OCI-LY7 (cell line): ENCODE measurements around the gene PCDH1. TPM values are rescaled to one million over a fixed set of nuclear protein-coding genes. Genes with fewer than 3 reads are reported as not detected.

Source experiments
- BruUV-seq: library from RNA; stranded (reverse); fragments of 400-500 nt; replicated peaks from 2 replicates; lab custom pipeline; 2021; lab: Mats Ljungman, UMichigan
- CTCF ChIA-PET: fragments of 300-600 bp; sonication (Branson Sonifier 250); formaldehyde crosslinking; loops from one replicate; lab custom pipeline; 2022; ENCODE audit warnings: antibody characterized with exemption; ENCODE audit not compliant: unreplicated experiment; lab: Charles Lee
- POLR2A ChIA-PET: fragments of 300-600 bp; sonication (Branson Sonifier 250); formaldehyde crosslinking; loops from one replicate; lab custom pipeline; 2022; ENCODE audit warnings: antibody characterized with exemption; lab: Charles Lee
- DNase-seq: peaks from one replicate; pipeline ENCODE4 v3.0.0-alpha.2; 2015; ENCODE audit warnings: low spot score
- H2AFZ ChIP-seq: fragments of 200-600 bp; sonication (generic), shearing (Covaris generic); 2 replicates; pipeline ENCODE4 v1.6.1; 2014; ENCODE audit warnings: mild to moderate bottlenecking, antibody characterized with exemption, low read length, moderate library complexity
- H3K27ac ChIP-seq: fragments of 200-600 bp; sonication (generic); 2 replicates; pipeline ENCODE4 v1.5.1; 2014; ENCODE audit warnings: mixed run types, low read depth, mild to moderate bottlenecking, moderate library complexity, low read length, inconsistent platforms; ENCODE audit not compliant: poor library complexity, severe bottlenecking
- H3K36me3 ChIP-seq: fragments of 200-600 bp; sonication (generic); 2 replicates; pipeline ENCODE4 v1.6.1; 2014; ENCODE audit warnings: mild to moderate bottlenecking, antibody characterized with exemption, low read length, moderate library complexity, mixed read lengths; ENCODE audit not compliant: insufficient read depth
- H3K4me1 ChIP-seq: fragments of 200-600 bp; sonication (generic); 2 replicates; pipeline ENCODE4 v1.5.1; 2014; ENCODE audit warnings: mild to moderate bottlenecking, low read length; ENCODE audit not compliant: insufficient read depth, poor library complexity, severe bottlenecking
- H3K4me2 ChIP-seq: fragments of 200-600 bp; sonication (generic); 2 replicates; pipeline ENCODE4 v1.6.1; 2014; ENCODE audit warnings: mild to moderate bottlenecking, low read length
- H3K4me3 ChIP-seq: fragments of 200-600 bp; sonication (generic); 2 replicates; pipeline ENCODE4 v1.5.1; 2014; ENCODE audit warnings: mild to moderate bottlenecking, low read depth, low read length; ENCODE audit not compliant: poor library complexity, severe bottlenecking
- H3K79me2 ChIP-seq: fragments of 200-600 bp; sonication (generic); 2 replicates; pipeline ENCODE4 v1.6.1; 2016; ENCODE audit warnings: low read depth, mild to moderate bottlenecking, low read length, moderate library complexity, mixed read lengths; ENCODE audit not compliant: insufficient read depth
- H3K9me2 ChIP-seq: fragments of 200-600 bp; sonication (generic); 2 replicates; pipeline ENCODE4 v1.6.1; 2016; ENCODE audit warnings: mild to moderate bottlenecking, low read length, mixed read lengths; ENCODE audit not compliant: insufficient read depth
- H3K9me3 ChIP-seq: fragments of 200-600 bp; sonication (generic); 2 replicates; pipeline ENCODE4 v1.6.1; 2014; ENCODE audit warnings: mild to moderate bottlenecking, mixed run types, low read length, mixed read lengths
- H4K20me1 ChIP-seq: fragments of 200-600 bp; sonication (generic); 2 replicates; pipeline ENCODE4 v1.6.1; 2014; ENCODE audit warnings: mild to moderate bottlenecking, antibody characterized with exemption, low read length, moderate library complexity, mixed read lengths; ENCODE audit not compliant: insufficient read depth
- CTCF ChIP-seq: fragments of 200-600 bp; sonication (generic); conservative IDR thresholded peaks from 2 replicates; pipeline ENCODE4 v1.5.1; 2014; ENCODE audit warnings: mild to moderate bottlenecking, antibody characterized with exemption, low read length, moderate library complexity, mixed read lengths
- EZH2phosphoT487 ChIP-seq: fragments of 200-600 bp; sonication (generic); IDR thresholded peaks from 2 replicates; pipeline ENCODE4 v1.6.1; 2018; ENCODE audit warnings: low read depth, borderline replicate concordance, mild to moderate bottlenecking, mixed run types, antibody characterized with exemption, low read length, moderate library complexity, mixed read lengths
- intact Hi-C: fragments of 100-400 bp; cut with micrococcal nuclease; formaldehyde crosslinking; loops from one replicate; pipeline ENCODE4 v1.10.0; 2022; ENCODE audit not compliant: unreplicated experiment
- total RNA-seq, 2 experiments: library from RNA; depleted of rRNA in 1 of 2; stranded (reverse); fragments of >200 nt in 1 of 2; shearing (Covaris generic) in 1 of 2; gene quantifications; 2 replicates each; pipeline ENCODE4 v1.2.3, GENCODE V29; 2014 to 2022

The PCDH1 gene
- total RNA-seq, 2 experiments from 2014 or later = not detected

GRCh38 chr5:141834331-141834730 is 43.9 kb downstream of the PCDH1 start:
- Histone ChIP-seq H3K9me2 (no peaks in the 10 kb centered on the region), H3K4me1 (peaks cover 36% of the 10 kb centered on the region), H3K4me3 (no peak overlapping the region), H3K36me3 (no peaks in the 10 kb centered on the region), H3K27ac (no peak overlapping the region), H3K9me3 (no peaks in the 10 kb centered on the region), H3K79me2 (no peaks in the 10 kb centered on the region), H2AFZ (no peak overlapping the region), H4K20me1 (no peaks in the 10 kb centered on the region), H3K4me2 (no peak overlapping the region)
- POLR2A ChIA-PET = interaction anchor here (0.7 kb wide), 1 partner anchor 10 kb away, joined by 3 read pairs; no protein-coding TSS in a partner anchor
- BruUV-seq = no TSS peak
- intact Hi-C loops = no loop called here
- CTCF ChIA-PET = no interaction called here
- no peak for TF ChIP-seq EZH2phosphoT487
- no peak for TF ChIP-seq CTCF
- DNase-seq = no peak

- POLR2A ChIA-PET = interaction anchor here (0.6 to 0.9 kb wide), 2 partner anchors 13 to 58 kb away, joined by 3 read pairs; no protein-coding TSS in a partner anchor
- H3K79me2 ChIP-seq = no peaks in the 10 kb centered on the region
- CTCF ChIA-PET = no interaction called here
- BruUV-seq = no TSS peak
- no peaks in the 10 kb centered on the region for H3K9me2 ChIP-seq
- no peak overlapping the region for H2AFZ ChIP-seq
- intact Hi-C loops = no loop called here
- H3K27ac ChIP-seq = no peak overlapping the region
- DNase-seq = no peak
- TF ChIP-seq CTCF = no peak
- TF ChIP-seq EZH2phosphoT487 = no peak
- no peaks in the 10 kb centered on the region for H4K20me1 ChIP-seq
- no peaks in the 10 kb centered on the region for H3K36me3 ChIP-seq
- H3K9me3 ChIP-seq = no peaks in the 10 kb centered on the region
- no peak overlapping the region for H3K4me2 ChIP-seq
- peaks cover 16% of the 10 kb centered on the region for H3K4me1 ChIP-seq
- no peak overlapping the region for H3K4me3 ChIP-seq
Observed at GRCh38 chr5:141832131-141832530, 46.1 kb downstream of the PCDH1 start.

GRCh38 chr5:141828162-141828561 is 50.0 kb downstream of the PCDH1 start:
- H3K27ac ChIP-seq = no peak overlapping the region
- TF ChIP-seq EZH2phosphoT487 (no peak), CTCF (no peak)
- intact Hi-C loops = loop anchor here (5.0 kb wide), 1 partner anchor 136 kb away; no protein-coding TSS in a partner anchor
- H3K4me1 ChIP-seq = no peaks in the 10 kb centered on the region
- ChIA-PET CTCF (no interaction called here), POLR2A (no interaction called here)
- no peaks in the 10 kb centered on the region for H3K36me3 ChIP-seq
- H3K9me2 ChIP-seq = no peaks in the 10 kb centered on the region
- H2AFZ ChIP-seq = no peak overlapping the region
- H3K9me3 ChIP-seq = no peaks in the 10 kb centered on the region
- no TSS peak for BruUV-seq
- DNase-seq = no peak
- H3K4me3 ChIP-seq = no peak overlapping the region
- no peaks in the 10 kb centered on the region for H4K20me1 ChIP-seq
- no peaks in the 10 kb centered on the region for H3K79me2 ChIP-seq
- no peak overlapping the region for H3K4me2 ChIP-seq
